ENCODE measurements around the gene HOXA2.

Gene HOXA2

DNA sequence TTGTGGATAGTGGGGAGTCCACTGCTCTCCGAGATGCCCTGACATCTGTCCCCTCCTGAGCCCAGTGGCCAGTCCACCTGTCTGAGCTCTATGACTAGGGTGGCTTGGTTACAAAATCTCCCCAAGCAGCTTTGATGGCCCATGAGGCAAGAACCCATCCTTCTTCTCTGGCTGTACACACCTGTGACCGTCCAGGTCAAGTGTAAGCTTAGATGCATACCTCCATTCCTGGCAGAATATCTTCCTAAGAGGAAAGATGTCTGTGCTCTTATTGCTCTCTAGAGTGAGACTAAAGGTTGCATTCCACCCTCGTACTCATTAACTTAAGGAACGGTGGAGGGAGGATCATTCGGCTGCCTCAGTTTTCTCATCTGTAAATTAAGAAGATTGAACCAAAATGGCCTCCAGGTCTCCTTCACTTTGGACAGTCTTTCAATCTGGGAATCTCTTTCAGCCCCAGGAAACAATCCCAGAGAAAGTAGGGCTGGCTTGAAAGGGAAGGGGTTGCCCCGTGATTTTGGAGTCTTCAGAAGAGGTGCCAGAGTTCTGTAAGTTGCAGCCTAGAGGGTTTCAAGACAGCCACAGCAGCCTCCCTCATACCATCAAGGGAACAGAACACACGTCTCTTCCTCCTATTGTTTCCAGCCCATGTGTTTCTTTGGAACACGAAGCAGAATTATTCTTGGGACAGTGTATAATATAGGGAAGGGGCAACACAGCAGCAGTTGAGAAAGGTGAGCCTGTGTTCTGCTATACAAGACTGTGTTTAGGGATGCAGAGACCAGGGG, 22.6 kb upstream of the HOXA2 start:
- no peak for DNase-seq (ENCODE audit: low read depth in 2 of 2)

DNA sequence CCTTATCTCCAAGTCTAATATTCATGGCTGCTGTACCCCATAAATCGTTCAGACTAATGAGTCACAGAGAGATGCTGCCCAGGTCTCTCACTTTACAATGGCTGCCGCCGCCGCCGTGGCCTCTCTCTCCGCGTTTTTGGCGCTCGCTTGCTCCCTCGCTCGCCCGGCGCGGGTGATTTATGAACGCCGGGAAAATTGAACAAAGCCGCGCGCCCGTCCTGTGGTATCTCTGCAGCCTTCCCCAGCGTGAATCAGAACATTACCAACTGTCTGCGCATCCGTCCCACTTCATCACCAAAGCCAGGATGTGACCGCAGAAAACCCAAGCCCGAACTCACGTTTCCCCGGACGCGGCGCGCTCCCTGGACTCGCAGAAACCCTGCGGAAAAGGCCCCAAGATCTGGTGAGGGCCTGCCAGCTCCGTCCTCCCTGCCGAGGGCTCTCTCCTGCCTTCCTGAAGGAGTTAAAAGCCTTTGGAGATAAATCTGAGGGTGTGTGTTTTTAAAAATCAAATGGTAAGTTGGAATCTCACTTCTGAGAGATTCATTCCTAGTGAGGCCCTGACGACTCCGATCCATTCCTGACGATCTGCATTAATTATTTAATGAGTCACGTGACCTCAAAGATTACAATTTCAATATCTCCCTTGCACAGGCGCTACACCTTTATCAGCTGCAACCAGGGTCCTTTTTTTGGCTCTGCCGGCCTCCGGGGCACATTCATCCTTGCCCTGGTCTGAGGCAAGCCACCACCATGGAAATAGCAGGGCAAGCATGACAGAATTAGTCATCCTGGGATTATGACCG, 21.8 kb upstream of the HOXA2 start:
- DNase-seq (ENCODE audit: low read depth in 2 of 2), result no peak

DNA sequence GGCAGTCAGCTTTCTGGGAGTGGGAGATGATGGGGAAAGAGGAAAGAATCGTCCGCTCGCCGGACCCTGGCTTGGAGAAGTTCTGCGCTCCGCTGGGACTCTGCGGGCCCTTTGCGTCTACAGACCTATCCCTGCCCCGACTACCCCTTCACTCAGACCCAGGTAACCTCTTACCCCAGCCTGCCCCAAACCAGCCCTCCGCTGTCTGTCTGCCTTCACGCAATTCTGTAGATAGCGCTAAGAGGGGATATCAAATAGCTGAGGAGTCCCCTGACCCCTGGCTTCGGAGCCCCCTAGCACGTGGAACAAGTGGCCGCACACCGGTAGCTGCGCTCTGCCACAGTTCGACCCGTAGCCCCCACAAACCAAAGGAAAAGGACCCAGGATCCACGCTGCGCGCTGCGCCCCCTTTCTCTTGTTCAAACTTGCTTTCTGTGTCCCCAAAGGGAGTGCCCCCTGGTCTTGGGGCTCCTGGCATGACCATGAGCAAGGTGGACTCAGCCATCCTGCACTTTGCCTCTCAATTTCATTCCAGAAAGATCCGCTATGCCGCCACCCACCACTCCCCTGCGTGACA, 21.1 kb upstream of the HOXA2 start:
- DNase-seq (ENCODE audit: low read depth in 2 of 2), result no peak

DNA sequence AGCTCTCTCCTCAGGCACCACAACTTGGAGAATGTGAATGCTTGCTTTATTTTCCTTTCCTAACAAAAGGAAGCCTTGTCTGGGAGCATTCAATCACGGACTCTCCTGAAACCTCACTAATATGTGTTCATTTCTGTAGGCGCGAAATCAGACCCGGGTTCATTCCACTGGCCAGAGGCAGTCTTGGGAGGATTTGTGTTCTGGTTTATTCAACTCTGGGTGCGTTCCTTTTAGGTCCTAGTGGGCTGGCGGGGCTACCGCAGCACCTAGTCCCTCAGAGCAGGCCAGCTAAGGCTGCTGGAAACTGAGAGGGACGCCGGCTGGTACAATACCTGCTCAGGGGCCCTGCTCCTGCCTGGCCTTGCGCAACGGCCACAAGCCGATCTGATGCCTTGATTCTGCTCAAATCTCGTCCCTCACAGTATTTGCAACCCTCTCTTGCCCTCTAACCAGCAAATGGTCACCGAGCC, 20.6 kb upstream of the HOXA2 start:
- DNase-seq (ENCODE audit: low read depth in 2 of 2), result no peak

DNA sequence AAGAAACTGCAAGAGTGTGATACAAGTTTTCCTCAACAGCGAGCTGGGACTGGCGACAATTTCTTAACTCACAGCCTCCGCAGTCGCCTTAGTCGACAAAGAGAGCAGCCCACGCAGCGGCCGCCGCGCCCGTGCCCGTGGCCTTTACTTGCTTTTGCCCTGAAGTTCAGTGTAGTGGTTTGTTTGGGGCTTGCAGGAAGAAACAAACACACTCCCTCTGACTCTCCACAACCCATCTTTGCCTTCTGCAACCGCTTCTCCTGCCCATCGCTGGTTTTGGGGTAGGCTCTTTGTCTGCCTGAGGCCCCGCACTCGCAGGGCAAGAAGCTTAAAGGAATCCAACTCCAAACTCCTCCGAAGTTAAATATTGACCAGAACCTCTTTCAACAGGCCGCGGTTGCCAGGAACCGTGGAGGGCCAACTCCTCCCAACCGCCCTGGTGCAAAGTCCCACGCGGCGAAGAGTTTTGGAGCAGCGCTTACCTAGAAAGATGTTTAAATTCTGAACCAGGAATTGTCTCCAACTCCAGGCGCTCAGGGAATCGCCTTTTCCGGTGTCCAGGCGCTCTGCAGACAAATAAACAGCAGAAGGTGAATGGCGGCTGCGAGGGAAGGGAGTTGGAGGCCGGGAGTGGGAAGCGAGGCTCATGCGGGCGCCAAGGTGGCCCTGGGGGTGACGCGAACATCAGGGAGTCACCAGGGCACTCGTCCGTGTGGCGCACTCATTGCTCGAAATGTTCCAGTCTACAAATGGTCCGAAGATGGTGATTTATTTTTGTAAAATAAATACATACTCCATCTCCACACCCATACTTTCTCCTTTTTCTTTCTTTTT, 19.8 kb upstream of the HOXA2 start:
- no peak for DNase-seq (ENCODE audit: low read depth in 2 of 2)

DNA sequence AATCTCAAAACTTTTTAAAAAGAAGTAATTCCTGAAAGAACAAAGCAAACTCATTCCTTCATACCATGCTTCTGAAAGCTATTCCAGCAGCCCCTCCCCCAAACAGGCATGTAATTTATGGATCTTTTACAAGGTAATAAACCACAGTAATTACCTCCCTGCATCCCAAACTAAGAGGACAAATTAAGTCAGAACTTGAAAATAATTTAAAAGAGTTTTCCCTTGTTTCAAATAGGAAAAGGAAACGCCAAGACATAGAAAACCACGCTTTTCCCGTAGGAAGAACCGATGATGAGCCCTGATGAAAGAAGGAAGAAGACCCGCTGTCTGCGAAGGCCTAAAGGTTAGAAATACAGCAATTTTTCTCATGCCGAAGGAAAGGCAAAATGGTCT, 19.2 kb upstream of the HOXA2 start:
- no peak for DNase-seq (ENCODE audit: low read depth in 2 of 2)

DNA sequence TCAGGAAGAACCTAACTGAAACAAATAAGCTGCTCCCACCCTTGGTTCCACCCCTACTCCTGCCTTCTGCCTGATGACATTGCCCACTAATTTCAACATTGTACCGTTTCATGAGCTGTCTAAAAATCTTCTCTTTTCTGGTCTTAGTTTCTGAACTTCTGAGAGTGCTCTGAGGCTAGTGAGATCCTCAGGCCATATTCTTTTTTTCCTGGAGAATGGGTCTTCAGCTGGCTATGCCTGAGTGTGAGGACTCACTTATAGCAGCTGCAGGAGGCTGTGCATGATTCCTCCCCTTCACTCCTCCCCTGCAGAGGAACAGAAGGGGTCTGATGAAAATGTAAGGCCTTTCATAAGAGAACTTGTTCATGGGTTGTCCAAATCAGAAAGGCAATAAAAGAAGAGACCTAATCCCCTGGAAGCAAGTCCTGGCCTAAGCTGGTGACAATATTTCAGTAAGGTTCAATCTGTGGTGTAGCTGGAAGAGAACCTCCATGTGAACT, 17.0 kb upstream of the HOXA2 start:
- DNase-seq (ENCODE audit: low read depth in 2 of 2), result no peak

DNA sequence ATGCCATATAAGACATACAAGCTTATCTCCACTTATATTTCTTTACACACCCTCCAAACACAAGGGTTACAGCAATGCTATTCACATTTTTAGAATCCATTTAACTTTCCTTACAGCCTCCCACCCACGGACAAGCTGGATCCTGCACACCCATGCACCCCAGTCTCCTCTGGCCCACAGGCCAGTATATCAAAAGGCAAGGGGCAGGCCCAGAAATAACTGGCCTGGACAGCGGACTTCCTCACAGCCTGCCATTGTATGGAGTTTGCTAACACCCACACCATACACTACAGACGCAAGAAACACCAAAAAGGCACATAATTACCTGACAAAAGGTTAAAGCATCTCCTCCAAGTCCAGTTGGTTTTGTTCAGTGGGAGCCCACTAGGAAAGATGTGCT, 16.1 kb upstream of the HOXA2 start:
- DNase-seq (ENCODE audit: low read depth in 2 of 2), result no peak

DNA sequence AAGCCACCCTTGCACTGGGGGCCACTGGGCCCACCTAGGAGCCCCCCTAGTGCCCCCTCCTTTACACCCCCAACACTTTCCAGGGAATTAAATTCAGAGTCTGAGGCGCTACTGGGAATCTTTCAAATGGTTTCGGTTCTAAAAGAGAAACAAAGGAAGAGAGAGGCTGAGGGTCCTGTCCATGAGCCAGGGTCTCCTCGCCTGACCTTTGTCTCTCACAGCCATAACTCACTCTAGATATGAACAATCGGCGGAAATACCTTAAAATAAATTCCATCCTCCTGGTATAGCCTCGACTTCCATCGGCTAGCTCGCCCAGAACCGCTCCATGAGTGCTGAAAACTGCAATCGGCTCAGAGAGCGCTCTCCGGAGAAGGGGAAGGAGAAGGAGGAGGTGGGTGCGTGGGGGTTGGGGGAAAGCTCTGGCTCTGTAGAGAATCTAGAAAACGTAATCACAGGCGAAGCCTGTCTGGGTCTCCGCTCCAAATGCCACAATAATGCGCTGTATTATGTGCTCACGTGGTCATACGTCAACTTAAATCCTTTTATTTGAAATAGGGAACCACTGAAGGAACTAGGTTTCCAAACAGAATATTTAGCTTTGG, 15.5 kb upstream of the HOXA2 start:
- DNase-seq (ENCODE audit: low read depth in 2 of 2), result no peak

DNA sequence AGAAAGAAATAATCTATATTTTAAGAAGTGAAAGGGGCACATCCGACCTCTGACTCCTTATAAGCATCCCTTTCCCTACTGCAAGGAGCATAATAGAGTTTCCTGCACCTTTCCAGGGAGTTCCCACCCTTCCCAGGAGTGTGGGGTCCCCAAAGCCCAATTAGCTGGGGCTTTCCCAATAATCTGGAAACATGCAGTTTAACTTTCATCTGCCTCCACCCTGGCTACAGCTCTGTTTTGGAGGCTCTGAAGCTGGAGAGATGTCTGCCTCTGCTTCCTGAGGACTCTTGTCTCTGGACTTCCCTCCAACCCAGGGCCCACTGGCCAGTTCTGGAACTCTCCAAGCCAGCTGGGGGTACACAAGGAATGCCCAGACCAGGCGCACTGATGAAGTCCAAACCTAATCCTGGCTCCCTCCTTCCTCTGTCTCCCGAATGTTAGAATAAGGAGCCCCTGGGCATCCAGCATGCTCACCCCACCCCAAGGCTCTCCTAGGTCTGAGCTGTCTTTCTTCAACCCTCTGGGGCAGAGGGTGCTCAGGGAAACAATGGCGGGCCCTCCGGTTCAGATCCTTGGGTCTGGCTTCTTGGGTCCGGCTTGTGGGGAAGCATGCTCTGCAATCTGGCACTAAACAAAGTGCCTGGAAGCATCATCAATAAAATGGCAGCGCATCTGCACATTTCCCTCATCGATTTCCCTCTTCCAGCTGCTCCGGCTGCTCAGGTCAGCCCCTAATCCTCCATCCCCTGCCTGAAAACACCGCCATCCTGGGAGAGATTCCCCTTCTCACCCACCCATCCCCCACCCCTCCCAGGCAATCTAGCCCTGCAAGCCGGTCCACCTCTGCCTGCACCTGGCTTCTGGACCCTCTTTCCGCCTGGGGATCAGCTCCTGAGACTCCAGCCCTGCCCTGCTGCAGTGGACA, 14.7 kb upstream of the HOXA2 start:
- DNase-seq (ENCODE audit: low read depth in 2 of 2), result no peak

DNA sequence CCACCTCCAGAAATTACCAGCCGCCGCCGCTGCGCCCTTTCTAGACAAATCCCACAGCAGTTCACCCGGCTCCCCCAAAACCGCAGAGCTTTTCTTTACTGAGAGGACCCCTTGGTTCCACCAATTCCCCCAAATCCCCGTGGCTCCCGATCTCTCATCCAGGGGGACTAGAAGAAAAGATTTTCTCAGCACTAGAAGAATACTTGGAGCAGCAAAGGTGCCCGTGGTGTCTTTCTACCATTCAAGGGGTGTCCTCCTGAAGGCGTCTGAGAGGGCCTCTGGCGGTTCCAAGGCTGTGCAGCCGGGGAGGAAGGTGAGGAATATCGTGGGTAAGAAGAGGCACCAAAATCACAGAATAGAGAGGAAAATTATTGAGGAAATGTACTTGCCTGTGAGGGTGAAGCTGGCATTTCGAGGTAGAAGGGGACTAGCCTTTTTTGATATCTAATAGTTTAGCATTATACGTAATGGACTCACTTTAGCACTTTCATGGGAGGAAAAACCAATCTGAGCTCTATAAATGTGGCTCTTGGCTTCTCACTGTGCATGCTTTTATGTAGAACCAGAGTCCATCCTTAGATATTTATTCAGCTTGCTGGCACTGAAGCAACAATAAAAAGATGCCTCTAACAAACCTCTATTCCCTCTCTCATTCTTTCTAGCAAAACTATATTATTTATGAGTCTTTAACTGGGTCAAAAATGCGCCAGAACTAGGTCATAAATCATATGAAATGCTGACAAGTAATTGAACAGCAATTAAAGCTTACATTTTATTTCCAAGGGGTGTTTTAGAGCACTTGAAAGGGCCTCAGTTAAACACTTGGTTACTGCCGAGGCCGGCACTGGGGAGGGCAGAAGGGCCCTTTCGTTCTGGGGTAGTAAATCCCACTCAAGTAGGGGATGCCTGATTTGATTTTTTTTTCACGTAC, 13.8 kb upstream of the HOXA2 start:
- no peak for DNase-seq (ENCODE audit: low read depth in 2 of 2)

DNA sequence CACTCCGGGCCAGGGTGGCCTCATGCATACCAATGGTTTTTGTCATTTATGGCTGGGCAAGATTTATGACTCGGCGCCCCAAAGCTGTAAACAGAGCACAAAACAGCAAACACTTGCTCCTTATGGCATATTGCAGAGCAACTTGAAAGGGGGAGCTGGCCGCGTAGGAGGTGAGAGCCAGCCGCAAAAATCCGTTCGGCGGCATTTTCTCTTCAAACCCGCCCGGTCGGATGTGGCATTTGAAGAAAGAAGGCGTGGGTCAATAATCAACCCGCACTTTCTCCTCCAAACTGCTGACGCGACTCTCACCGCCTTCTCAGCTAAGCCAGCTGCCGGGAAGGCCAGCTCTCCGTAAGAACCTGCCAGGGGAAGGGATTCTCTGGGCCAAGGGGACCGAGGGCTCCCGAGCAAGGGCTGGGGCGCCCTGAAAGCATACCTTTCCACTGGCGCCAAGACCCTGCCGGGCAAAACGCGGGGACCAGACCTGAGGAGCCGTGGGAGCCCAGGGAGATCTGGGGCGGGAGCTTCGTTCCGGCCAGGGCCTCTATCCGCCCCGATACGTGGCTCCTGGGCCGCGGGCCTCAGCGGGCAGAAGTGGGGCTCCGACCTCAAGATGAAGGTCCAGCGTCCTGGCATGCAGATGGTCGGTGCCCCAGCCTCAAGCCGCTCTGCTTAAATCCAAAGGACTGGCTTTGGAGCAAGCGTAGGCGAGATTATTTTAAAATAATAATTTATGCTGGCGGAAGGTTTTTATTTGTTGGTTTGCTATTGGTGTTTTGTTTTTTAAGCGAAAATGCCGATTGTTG, 12.9 kb upstream of the HOXA2 start:
- no peak for DNase-seq (ENCODE audit: low read depth in 2 of 2)

DNA sequence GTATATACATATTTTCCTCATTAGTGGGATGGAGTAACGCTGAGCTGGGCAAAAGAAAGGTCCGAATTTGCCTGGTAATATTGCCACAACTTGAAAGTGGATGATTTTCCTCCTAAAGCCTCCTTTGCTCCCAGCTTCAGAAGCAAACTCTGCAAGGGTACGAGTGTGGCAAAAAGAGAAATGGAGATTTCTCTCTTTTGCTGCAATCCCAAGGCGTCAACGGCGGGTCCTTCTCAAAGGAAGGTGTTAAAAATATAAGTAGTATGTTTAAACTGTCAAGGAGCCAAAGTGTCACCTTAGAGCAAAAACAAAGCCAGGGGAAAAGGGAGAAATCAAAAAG, 12.4 kb upstream of the HOXA2 start:
- DNase-seq (ENCODE audit: low read depth in 2 of 2), result no peak

DNA sequence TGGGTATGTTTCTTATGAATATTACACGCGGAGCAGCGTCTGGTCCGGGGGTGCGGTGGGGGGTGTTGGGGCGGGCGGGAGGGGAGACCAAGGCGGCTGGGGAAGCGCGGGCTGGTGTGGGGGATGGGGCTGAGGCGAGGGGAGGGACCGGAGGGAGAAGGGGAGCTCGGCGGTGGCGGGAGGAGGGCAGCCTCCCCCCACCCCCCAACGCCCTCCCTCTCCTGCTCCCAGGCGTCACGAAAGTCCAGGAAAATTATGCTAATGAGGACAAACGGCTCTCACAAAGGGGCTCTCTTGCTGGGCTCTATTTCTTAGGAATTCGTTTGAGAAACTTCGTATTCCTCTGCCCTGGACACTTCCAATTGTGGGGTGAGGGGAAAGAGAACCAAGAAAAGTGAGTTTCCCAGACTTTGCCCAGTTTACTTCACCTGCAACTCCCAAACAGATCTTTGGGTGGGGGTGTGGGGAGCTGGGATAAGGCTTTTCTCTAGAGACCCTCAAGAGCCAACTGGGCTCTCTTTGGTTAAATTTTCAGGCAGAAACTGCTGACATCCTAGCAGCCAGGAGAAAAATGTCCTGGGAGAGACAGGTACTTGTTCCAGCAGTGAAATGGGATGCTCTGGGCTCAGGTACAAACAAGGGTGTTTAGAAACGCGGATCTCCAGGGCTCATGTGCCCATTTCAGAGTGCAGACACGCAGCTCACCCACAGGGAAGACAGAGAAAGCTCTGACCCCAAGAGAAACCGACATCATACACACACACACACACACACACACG, 11.7 kb upstream of the HOXA2 start:
- DNase-seq (ENCODE audit: low read depth in 2 of 2), result no peak

DNA sequence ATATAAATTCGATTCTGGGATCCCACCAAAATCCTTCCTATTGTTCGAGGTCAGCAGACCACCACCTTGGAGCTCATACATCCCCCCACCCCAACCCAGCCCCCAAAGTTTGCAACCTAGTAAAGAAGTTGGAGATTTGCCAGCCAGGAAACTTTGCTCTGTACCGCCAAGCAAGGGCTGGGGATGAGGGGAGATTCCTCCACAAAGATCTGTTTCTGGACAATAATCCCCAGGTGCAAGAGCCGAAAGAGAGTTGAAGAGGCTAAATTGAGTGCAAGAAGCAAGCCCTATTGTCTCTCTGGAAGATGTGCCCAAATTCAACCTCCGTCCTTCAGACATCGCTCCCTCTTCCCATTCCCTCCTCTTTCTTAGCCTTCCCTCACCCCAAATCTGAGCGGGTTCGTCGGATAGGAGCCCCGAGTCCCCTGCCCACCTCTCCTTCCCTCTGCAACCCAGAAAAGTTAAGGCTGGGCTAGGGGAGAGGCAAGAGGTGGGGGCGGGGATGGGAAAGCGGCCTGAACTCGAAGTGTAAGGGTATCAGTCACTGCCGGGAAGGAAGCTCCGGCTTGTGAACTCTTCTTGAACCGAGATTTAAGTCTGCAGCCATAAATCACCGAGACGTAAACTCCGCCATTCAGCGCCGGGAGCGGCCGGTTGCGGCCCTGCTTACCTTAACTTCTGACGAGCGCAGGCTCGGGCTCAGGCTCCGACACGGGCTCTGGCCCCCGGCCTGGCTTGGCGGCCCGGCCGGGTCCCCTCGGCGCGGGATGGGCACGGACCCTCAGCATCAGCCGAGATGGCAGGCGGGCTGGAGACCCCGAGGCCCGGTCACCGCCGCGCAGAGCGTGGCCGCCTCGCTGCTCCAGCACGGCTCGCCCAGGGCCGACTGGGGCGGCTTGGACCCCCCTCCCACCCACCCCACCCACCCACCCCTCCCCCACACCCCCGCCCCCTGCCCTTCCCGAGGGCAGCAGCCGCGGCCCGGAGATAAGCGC, 10.8 kb upstream of the HOXA2 start:
- DNase-seq (ENCODE audit: low read depth in 2 of 2), result no peak

DNA sequence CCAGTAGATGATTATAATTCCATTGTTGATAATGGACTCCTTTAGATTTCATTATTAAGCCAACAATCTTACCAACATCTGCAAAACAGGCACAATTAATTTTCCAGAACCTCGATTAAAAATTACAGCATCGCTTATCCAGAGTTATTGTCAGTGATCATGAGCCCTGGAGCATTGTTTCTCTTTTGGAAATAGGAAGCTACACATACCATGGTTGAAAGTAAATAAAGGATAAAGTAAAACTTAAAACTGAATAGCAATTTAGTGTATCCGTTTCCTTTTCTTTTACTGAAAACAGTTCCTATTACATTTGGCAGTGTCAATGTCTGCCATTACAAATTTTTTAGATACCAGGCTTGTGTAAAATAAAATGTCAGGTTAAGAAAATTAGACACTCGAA, 9.9 kb upstream of the HOXA2 start:
- DNase-seq (ENCODE audit: low read depth in 2 of 2), result no peak
